PC-3 (cell line): ENCODE results near the gene ETV3. TPM values are rescaled to one million over a fixed set of nuclear protein-coding genes. Genes with fewer than 3 reads are reported as not detected.

Experiments
- ATAC-seq: fragments of 200-7000 bp; cut with Tn5 transposase; 2 replicates; pipeline ENCODE4 v1.9.1; 2020; ENCODE audit warnings: mild to moderate bottlenecking, moderate library complexity
- BruUV-seq: library from RNA; stranded (reverse); fragments of 400-500 nt; replicated peaks from 2 replicates; lab custom pipeline; 2021; lab: Mats Ljungman, UMichigan
- CTCF ChIA-PET: fragments of 300-600 bp; sonication (Branson Sonifier 250); formaldehyde crosslinking; loops from one replicate; lab custom pipeline; 2022; ENCODE audit warnings: antibody characterized with exemption; lab: Charles Lee
- POLR2A ChIA-PET: fragments of 300-600 bp; sonication (Branson Sonifier 250); formaldehyde crosslinking; loops from one replicate; lab custom pipeline; 2022; ENCODE audit warnings: antibody characterized with exemption; ENCODE audit not compliant: unreplicated experiment; lab: Charles Lee
- DNase-seq: peaks from one replicate; pipeline ENCODE4 v3.0.0-alpha.2; 2015
- H2AFZ ChIP-seq: fragments of 300-600 bp; sonication (generic); 2 replicates; pipeline ENCODE4 v1.6.0; 2016; ENCODE audit warnings: antibody characterized with exemption, low read length
- H3F3A ChIP-seq: fragments of 300-600 bp; sonication (generic); one replicate; pipeline ENCODE4 v1.6.0; 2017; ENCODE audit warnings: antibody characterized with exemption, low read length, control low read depth, mild to moderate bottlenecking; ENCODE audit not compliant: unreplicated experiment
- H3K27ac ChIP-seq: fragments of 300-600 bp; sonication (generic); 2 replicates; pipeline ENCODE4 v1.5.1; 2016; ENCODE audit warnings: mild to moderate bottlenecking, low read length
- H3K27me3 ChIP-seq: fragments of 300-600 bp; sonication (generic); 2 replicates; pipeline ENCODE4 v1.6.1; 2016; ENCODE audit warnings: low read length, mixed read lengths
- H3K36me3 ChIP-seq: fragments of 300-600 bp; sonication (generic); 2 replicates; pipeline ENCODE4 v1.6.1; 2016; ENCODE audit warnings: low read depth, mixed run types, low read length, mixed read lengths
- H3K4me1 ChIP-seq: fragments of 300-600 bp; sonication (generic); 2 replicates; pipeline ENCODE4 v1.5.1; 2016; ENCODE audit warnings: low read length; ENCODE audit not compliant: insufficient read depth
- H3K4me2 ChIP-seq: fragments of 300-600 bp; sonication (generic); 2 replicates; pipeline ENCODE4 v1.6.0; 2016; ENCODE audit warnings: low read length
- H3K4me3 ChIP-seq: fragments of 300-600 bp; sonication (generic); 2 replicates; pipeline ENCODE4 v1.5.1; 2016; ENCODE audit warnings: mild to moderate bottlenecking, low read length, mixed read lengths
- H3K79me2 ChIP-seq: fragments of 300-600 bp; sonication (generic); 2 replicates; pipeline ENCODE4 v1.6.1; 2017; ENCODE audit warnings: low read length, mixed read lengths
- H3K9ac ChIP-seq: fragments of 300-600 bp; sonication (generic); 2 replicates; pipeline ENCODE4 v1.6.0; 2016; ENCODE audit warnings: mild to moderate bottlenecking, low read length
- H3K9me2 ChIP-seq: fragments of 300-600 bp; sonication (generic); replicated peaks from 2 replicates; pipeline ENCODE4 v1.6.1; 2016; ENCODE audit warnings: mixed run types, low read length, mixed read lengths
- H3K9me3 ChIP-seq: fragments of 300-600 bp; sonication (generic); 2 replicates; pipeline ENCODE4 v1.6.1; 2016; ENCODE audit warnings: low read length, mixed read lengths
- H4K20me1 ChIP-seq: fragments of 300-600 bp; sonication (generic); 2 replicates; pipeline ENCODE4 v1.6.1; 2016; ENCODE audit warnings: low read length, mixed read lengths
- EZH2 ChIP-seq: fragments of 300-600 bp; sonication (generic); IDR thresholded peaks from one replicate; pipeline ENCODE4 v1.6.1; 2017; ENCODE audit warnings: antibody characterized with exemption, mild to moderate bottlenecking, low read length; ENCODE audit not compliant: unreplicated experiment
- EZH2phosphoT487 ChIP-seq: fragments of 300-600 bp; sonication (generic); IDR thresholded peaks from 2 replicates; pipeline ENCODE4 v1.6.1; 2018; ENCODE audit warnings: mild to moderate bottlenecking, antibody characterized with exemption, low read length, borderline replicate concordance
- intact Hi-C: fragments of 100-400 bp; cut with micrococcal nuclease; formaldehyde crosslinking; loops from 2 replicates; pipeline ENCODE4 v1.9.0; 2023
- total RNA-seq: library from RNA; depleted of rRNA; stranded (reverse); fragments of >200 nt; gene quantifications from 2 replicates; pipeline ENCODE4 v1.2.3, GENCODE V29; 2014
- TF ChIP-seq, protein P1 (sequence below): fragments of 300-600 bp; sonication (generic); conservative IDR thresholded peaks from 2 replicates; pipeline ENCODE4 v1.5.1; 2017; ENCODE audit warnings: antibody characterized with exemption, low read depth, mild to moderate bottlenecking, low read length

ETV3 gene
- total RNA-seq, 1 experiment from 2014 or later = 12.2 TPM

DNA sequence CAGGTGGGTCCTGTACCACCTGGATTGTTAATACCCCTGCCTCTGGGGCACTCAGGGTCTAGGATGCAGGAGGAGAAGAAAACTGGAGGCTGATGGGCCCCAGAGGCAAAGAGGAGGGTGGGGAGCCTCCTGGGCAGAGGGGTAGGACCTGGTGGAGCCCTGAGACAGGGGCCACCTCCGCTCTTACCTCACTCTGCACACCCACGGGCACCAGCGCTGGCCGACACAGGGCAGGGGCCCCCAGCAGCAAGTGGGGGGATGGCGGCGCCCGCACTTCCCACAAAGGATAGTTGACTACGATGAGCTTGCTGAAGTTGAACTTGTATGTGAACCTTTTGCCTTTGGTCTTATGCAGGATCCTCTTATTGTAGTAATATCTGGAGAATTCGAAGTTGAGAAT, 39.7 kb downstream of the ETV3 start:
- CTCF ChIA-PET = no interaction called here

GRCh38 chr1:157097692-157098091, 40.5 kb downstream of the ETV3 start:
- Histone ChIP-seq H3K9me2 (no peaks in the 10 kb centered on the region), H4K20me1 (no peaks in the 10 kb centered on the region), H2AFZ (no peak overlapping the region), H3K4me2 (no peak overlapping the region), H3F3A (no peaks in the 10 kb centered on the region), H3K4me1 (no peaks in the 10 kb centered on the region), H3K36me3 (no peaks in the 10 kb centered on the region), H3K9ac (no peak overlapping the region), H3K9me3 (no peaks in the 10 kb centered on the region), H3K27me3 (no peaks in the 10 kb centered on the region), H3K27ac (no peak overlapping the region), H3K4me3 (no peak overlapping the region), H3K79me2 (no peaks in the 10 kb centered on the region)
- BruUV-seq = no TSS peak
- ATAC-seq = no peak
- ChIA-PET POLR2A (no interaction called here), CTCF (no interaction called here)
- DNase-seq = no peak
- intact Hi-C loops = no loop called here
- no peak for TF ChIP-seq EZH2phosphoT487
- TF ChIP-seq EZH2 = no peak
- TF ChIP-seq, protein P1, sequence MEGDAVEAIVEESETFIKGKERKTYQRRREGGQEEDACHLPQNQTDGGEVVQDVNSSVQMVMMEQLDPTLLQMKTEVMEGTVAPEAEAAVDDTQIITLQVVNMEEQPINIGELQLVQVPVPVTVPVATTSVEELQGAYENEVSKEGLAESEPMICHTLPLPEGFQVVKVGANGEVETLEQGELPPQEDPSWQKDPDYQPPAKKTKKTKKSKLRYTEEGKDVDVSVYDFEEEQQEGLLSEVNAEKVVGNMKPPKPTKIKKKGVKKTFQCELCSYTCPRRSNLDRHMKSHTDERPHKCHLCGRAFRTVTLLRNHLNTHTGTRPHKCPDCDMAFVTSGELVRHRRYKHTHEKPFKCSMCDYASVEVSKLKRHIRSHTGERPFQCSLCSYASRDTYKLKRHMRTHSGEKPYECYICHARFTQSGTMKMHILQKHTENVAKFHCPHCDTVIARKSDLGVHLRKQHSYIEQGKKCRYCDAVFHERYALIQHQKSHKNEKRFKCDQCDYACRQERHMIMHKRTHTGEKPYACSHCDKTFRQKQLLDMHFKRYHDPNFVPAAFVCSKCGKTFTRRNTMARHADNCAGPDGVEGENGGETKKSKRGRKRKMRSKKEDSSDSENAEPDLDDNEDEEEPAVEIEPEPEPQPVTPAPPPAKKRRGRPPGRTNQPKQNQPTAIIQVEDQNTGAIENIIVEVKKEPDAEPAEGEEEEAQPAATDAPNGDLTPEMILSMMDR = no peak

More for the DNA sequence above, 39.7 kb downstream of the ETV3 start:
- H3K27me3 ChIP-seq = no peaks in the 10 kb centered on the region
- no peak overlapping the region for H3K4me3 ChIP-seq
- intact Hi-C loops = no loop called here
- H3K9me2 ChIP-seq = no peaks in the 10 kb centered on the region
- ATAC-seq (no peak), DNase-seq (no peak)
- no peaks in the 10 kb centered on the region for H3K9me3 ChIP-seq
- H2AFZ ChIP-seq = no peak overlapping the region
- no TSS peak for BruUV-seq
- no peak overlapping the region for H3K9ac ChIP-seq
- H4K20me1 ChIP-seq = no peaks in the 10 kb centered on the region
- H3K27ac ChIP-seq = no peak overlapping the region
- H3K4me2 ChIP-seq = no peak overlapping the region
- no peaks in the 10 kb centered on the region for H3K79me2 ChIP-seq
- no peaks in the 10 kb centered on the region for H3F3A ChIP-seq
- H3K4me1 ChIP-seq = no peaks in the 10 kb centered on the region
- H3K36me3 ChIP-seq = no peaks in the 10 kb centered on the region
- TF ChIP-seq EZH2phosphoT487 (no peak), EZH2 (no peak)
- TF ChIP-seq, protein P1 = no peak
- POLR2A ChIA-PET = no interaction called here

DNA sequence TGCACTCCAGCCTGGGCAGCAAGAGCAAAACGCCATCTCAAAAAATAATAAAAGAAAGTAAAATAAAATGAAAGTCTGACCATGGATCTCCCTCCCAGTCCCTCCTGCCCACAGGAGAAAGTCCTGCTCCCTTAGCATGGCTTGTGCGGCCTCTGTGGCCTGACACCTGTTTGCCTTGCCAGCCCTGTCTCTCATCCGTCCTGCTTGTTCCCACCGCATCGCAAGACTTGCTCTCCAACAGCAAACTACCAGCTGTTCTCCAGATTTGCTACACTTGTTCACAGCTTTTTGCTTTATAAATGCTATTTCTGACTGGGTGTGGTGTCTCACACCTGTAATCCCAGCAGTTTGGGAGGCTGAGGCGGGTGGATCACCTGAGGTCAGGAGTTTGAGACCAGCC, 41.3 kb downstream of the ETV3 start:
- intact Hi-C loops = no loop called here
- POLR2A ChIA-PET = no interaction called here
- BruUV-seq = no TSS peak

More for the DNA sequence above, 41.3 kb downstream of the ETV3 start:
- TF ChIP-seq, protein P1 = no peak
- TF ChIP-seq EZH2 (no peak), EZH2phosphoT487 (no peak)
- CTCF ChIA-PET = interaction anchor here (0.6 kb wide), 1 partner anchor 54 kb away, joined by 3 read pairs; no protein-coding TSS in a partner anchor
- H3K36me3 ChIP-seq = no peaks in the 10 kb centered on the region
- no peak overlapping the region for H3K27ac ChIP-seq
- no peaks in the 10 kb centered on the region for H3K4me1 ChIP-seq
- no peaks in the 10 kb centered on the region for H3F3A ChIP-seq
- no peak overlapping the region for H2AFZ ChIP-seq
- H3K4me3 ChIP-seq = no peak overlapping the region
- H3K9ac ChIP-seq = no peak overlapping the region
- H4K20me1 ChIP-seq = no peaks in the 10 kb centered on the region
- no peaks in the 10 kb centered on the region for H3K9me3 ChIP-seq
- no peak for DNase-seq
- H3K27me3 ChIP-seq = no peaks in the 10 kb centered on the region
- H3K9me2 ChIP-seq = no peaks in the 10 kb centered on the region
- no peak for ATAC-seq
- H3K79me2 ChIP-seq = no peaks in the 10 kb centered on the region
- H3K4me2 ChIP-seq = no peak overlapping the region
